DND-41 (cell line): ENCODE measurements around the gene ABHD17C.
A peak's percentile ranks its signal among the peaks of the same experiment; 100 is the strongest.

Source experiments
- ATAC-seq: fragments of 200-7000 bp; cut with Tn5 transposase; 3 replicates; pipeline ENCODE4 v1.9.1; 2021; ENCODE audit warnings: low read depth; ENCODE audit not compliant: insufficient read depth
- DNase-seq: peaks from one replicate; pipeline ENCODE4 v3.0.0-alpha.2; 2020
- H2AFZ ChIP-seq: 2 replicates; pipeline ENCODE4 v1.6.0; 2012; ENCODE audit warnings: low read depth, low read length
- H3K27ac ChIP-seq: 2 replicates; pipeline ENCODE4 v1.5.1; 2012; ENCODE audit warnings: low read length, inconsistent platforms
- H3K27me3 ChIP-seq: fragments of 200-600 bp; sonication (generic); 2 replicates; pipeline ENCODE4 v1.6.0; 2012; ENCODE audit warnings: low read length, mild to moderate bottlenecking, inconsistent platforms; ENCODE audit not compliant: insufficient read depth, poor library complexity
- H3K36me3 ChIP-seq: 2 replicates; pipeline ENCODE4 v1.5.1; 2012; ENCODE audit warnings: low read length, inconsistent platforms; ENCODE audit not compliant: insufficient read depth
- H3K4me1 ChIP-seq: 2 replicates; pipeline ENCODE4 v1.5.1; 2012; ENCODE audit warnings: mild to moderate bottlenecking, low read length; ENCODE audit not compliant: insufficient read depth
- H3K4me2 ChIP-seq: 2 replicates; pipeline ENCODE4 v1.6.0; 2012; ENCODE audit warnings: mild to moderate bottlenecking, moderate library complexity, low read length, inconsistent platforms; ENCODE audit not compliant: insufficient read depth
- H3K4me3 ChIP-seq, 2 experiments: fragments of 200-600 bp in 1 of 2; shearing (Covaris generic) in 1 of 2; 2 replicates each; pipeline ENCODE4 v1.5.1; 2012 to 2016; ENCODE audit warnings: inconsistent platforms in 2 of 2, low read length in 2 of 2, mild to moderate bottlenecking in 2 of 2, low read depth in 1 of 2, moderate library complexity in 1 of 2
- H3K79me2 ChIP-seq: 2 replicates; pipeline ENCODE4 v1.6.0; 2012; ENCODE audit warnings: low read length, inconsistent platforms; ENCODE audit not compliant: insufficient read depth
- H3K9ac ChIP-seq: 2 replicates; pipeline ENCODE4 v1.6.0; 2012; ENCODE audit warnings: low read depth, mild to moderate bottlenecking, inconsistent platforms, low read length, moderate library complexity
- H3K9me3 ChIP-seq: 2 replicates; pipeline ENCODE4 v1.5.1; 2012; ENCODE audit warnings: low read length, moderate library complexity, mild to moderate bottlenecking, inconsistent platforms; ENCODE audit not compliant: insufficient read depth, severe bottlenecking
- H4K20me1 ChIP-seq: 2 replicates; pipeline ENCODE4 v1.6.0; 2012; ENCODE audit warnings: low read length; ENCODE audit not compliant: insufficient read depth
- CTCF ChIP-seq: IDR thresholded peaks from 2 replicates; pipeline ENCODE4 v1.5.1; 2012; ENCODE audit warnings: borderline replicate concordance, low read length, moderate library complexity, mild to moderate bottlenecking; ENCODE audit not compliant: poor library complexity, severe bottlenecking; ENCODE audit errors: extremely low read depth
- EZH2 ChIP-seq: IDR thresholded peaks from 3 replicates; pipeline ENCODE4 v1.6.1; 2012; ENCODE audit warnings: borderline replicate concordance, low read depth, mild to moderate bottlenecking, moderate library complexity, low read length, inconsistent platforms; ENCODE audit not compliant: severe bottlenecking

Gene ABHD17C

GRCh38 chr15:80804970-80805495 is 109.9 kb downstream of the ABHD17C start:
- H3K4me3 ChIP-seq: no peak overlapping the region
- H3K27me3 ChIP-seq: peaks cover 17% of the 10 kb centered on the region
- H3K36me3 ChIP-seq: no peaks in the 10 kb centered on the region
- no peak overlapping the region for H2AFZ ChIP-seq
- no peak overlapping the region for H3K9ac ChIP-seq
- no peaks in the 10 kb centered on the region for H3K9me3 ChIP-seq
- TF ChIP-seq CTCF: no peak
- TF ChIP-seq EZH2: no peak
- H3K4me1 ChIP-seq: peaks cover 11% of the 10 kb centered on the region
- no peaks in the 10 kb centered on the region; the same call in 1 of the 2 replicates for H4K20me1 ChIP-seq
- H3K4me2 ChIP-seq: no peak overlapping the region
- peak; percentile 61 for DNase-seq
- no peaks in the 10 kb centered on the region for H3K79me2 ChIP-seq
- H3K27ac ChIP-seq: no peak overlapping the region
- peak; percentile 89 for ATAC-seq
